ENCODE data around the gene MCOLN1. TPM values are rescaled to one million over a fixed set of nuclear protein-coding genes. Genes with fewer than 3 reads are reported as not detected.
A peak's percentile ranks its signal among the peaks of the same experiment; 100 is the strongest.

The MCOLN1 gene
- total RNA-seq, 1 experiment from 2014 or later: 15.7 TPM

- Mint-ChIP-seq H3K4me1 (peaks cover 11 to 24% of the 10 kb centered on the region in 2 experiments), H3K27me3 (ENCODE audit: low read depth) (peaks cover 2% of the 10 kb centered on the region; the same call in 1 of the 2 replicates), H3K27ac (peak within 1 kb of the TSS; percentile 24 to 97 (median 96)), H3K4me3 (peak within 1 kb of the TSS; percentile 76 to 87), H3K9me3 (no peaks in the 10 kb centered on the region; a peak in 1 of 5 replicates), H3K36me3 (ENCODE audit: insufficient read depth in 1 of 3, low read depth in 3 of 3) (peaks cover 3 to 15% (median 13%) of the 10 kb centered on the region in 3 experiments; a peak in 5 of 7 replicates)
- H3T11ph ChIP-seq (ENCODE audit: low read length): no peak within 1 kb of the TSS
- H2BK15ac ChIP-seq (ENCODE audit: low read depth, low read length): no peak within 1 kb of the TSS
- DNase-seq: peak; percentile 84
- no peak within 1 kb of the TSS for H4K5ac ChIP-seq (ENCODE audit: insufficient read length, low read depth, low read length)
- no peak within 1 kb of the TSS for H3K4ac ChIP-seq (ENCODE audit: low read depth, low read length)
- no peak within 1 kb of the TSS for H3K23ac ChIP-seq (ENCODE audit: insufficient read length, low read depth, low read length)
- TF ChIP-seq CTCF (conservative IDR thresholded peaks at IDR 0.05): no peak
- H3K27ac ChIP-seq (ENCODE audit: insufficient read length, low read depth, low read length): no peak within 1 kb of the TSS
- H3K9ac ChIP-seq (ENCODE audit: extremely low read depth, insufficient read length, low read length): peak within 1 kb of the TSS; percentile 58
- H4K8ac ChIP-seq (replicated peaks; ENCODE audit: insufficient read length, low read depth, low read length): no peak within 1 kb of the TSS
- no peak within 1 kb of the TSS for H2BK12ac ChIP-seq (ENCODE audit: insufficient read length, low read depth, low read length)
- no peak within 1 kb of the TSS for H2BK5ac ChIP-seq (ENCODE audit: insufficient read length, low read length)
- H3K4me2 ChIP-seq (ENCODE audit: insufficient read depth, insufficient read length, low read length): peak within 1 kb of the TSS; percentile 74
- H3K79me2 ChIP-seq (ENCODE audit: insufficient read depth, low read length): 0 out of 2 replicates have a peak, but pooled peaks cover 2% of the 10 kb centered on the region
- H2AK5ac ChIP-seq (ENCODE audit: insufficient read length, low read length): no peak within 1 kb of the TSS
- 0 out of 2 replicates have a peak, but pooled peaks cover 4% of the 10 kb centered on the region for H3K4me1 ChIP-seq (ENCODE audit: insufficient read depth, low read length)
- H4K91ac ChIP-seq (ENCODE audit: insufficient read length, low read depth, low read length): no peak within 1 kb of the TSS
- peak within 1 kb of the TSS; percentile 51 for H3K18ac ChIP-seq (ENCODE audit: insufficient read length, low read depth, low read length)
- H2AFZ ChIP-seq (ENCODE audit: low read length): no peak within 1 kb of the TSS
- H4K20me1 ChIP-seq (ENCODE audit: control insufficient read depth, insufficient read depth, insufficient read length): no peaks in the 10 kb centered on the region
- H3K14ac ChIP-seq (ENCODE audit: insufficient read depth, low read length): peak within 1 kb of the TSS; percentile 53
- no CpG with 5 or more reads among the region's 33 CpGs for WGBS (ENCODE audit: extremely low coverage, insufficient read length, low lambda C conversion rate)
- no peaks in the 10 kb centered on the region for H3K79me1 ChIP-seq (ENCODE audit: insufficient read depth, low read depth, low read length, poor library complexity, severe bottlenecking)
- peaks cover 8% of the 10 kb centered on the region for H3K23me2 ChIP-seq (ENCODE audit: insufficient read length, low read depth, low read length, poor library complexity, severe bottlenecking)
- H3K9me3 ChIP-seq (ENCODE audit: control insufficient read depth, low read depth, low read length): no peaks in the 10 kb centered on the region
- H3K56ac ChIP-seq (ENCODE audit: insufficient read length, low read depth, low read length): no peak within 1 kb of the TSS
- no peak within 1 kb of the TSS for H2BK120ac ChIP-seq (ENCODE audit: low read depth, low read length, poor library complexity, severe bottlenecking)
- no peaks in the 10 kb centered on the region for H3K27me3 ChIP-seq (ENCODE audit: insufficient read depth, low read length)
- H2BK20ac ChIP-seq (ENCODE audit: low read depth, low read length, poor library complexity, severe bottlenecking): no peak within 1 kb of the TSS
Measured at GRCh38 chr19:7515645-7516151, 6.7 kb upstream of the MCOLN1 start, which contains the start of gene ZNF358. Gene ZNF358 (plus strand): TSS chr19:7516103. CDS start chr19:7519243, 3,140 bp downstream.

Measured in H9 (cell line).